Panc1 (cell line): ENCODE measurements around the gene CTR9. TPM values are rescaled to one million over a fixed set of nuclear protein-coding genes. Genes with fewer than 3 reads are reported as not detected.

ENCODE experiments used
- ATAC-seq: fragments of 200-7000 bp; cut with Tn5 transposase; 2 replicates; pipeline ENCODE4 v1.9.1; 2020; ENCODE audit warnings: mild to moderate bottlenecking, moderate library complexity
- BruUV-seq: library from RNA; stranded (reverse); fragments of 400-500 nt; replicated peaks from 2 replicates; lab custom pipeline; 2021; lab: Mats Ljungman, UMichigan
- CTCF ChIA-PET: fragments of 300-600 bp; sonication (Branson Sonifier 250); formaldehyde crosslinking; loops from one replicate; lab custom pipeline; 2022; ENCODE audit warnings: antibody characterized with exemption; lab: Charles Lee
- POLR2A ChIA-PET: fragments of 300-600 bp; sonication (Branson Sonifier 250); formaldehyde crosslinking; loops from one replicate; lab custom pipeline; 2022; ENCODE audit warnings: antibody characterized with exemption; lab: Charles Lee
- DNase-seq: peaks from one replicate; pipeline ENCODE4 v3.0.0-alpha.2; 2010; ENCODE audit warnings: low read depth, low spot score
- H3K27ac ChIP-seq: 2 replicates; pipeline ENCODE4 v1.5.1; 2011; ENCODE audit warnings: mild to moderate bottlenecking, low read length, inconsistent platforms
- H3K27me3 ChIP-seq: fragments of 200-500 bp; sonication (Bioruptor generic); 2 replicates; pipeline ENCODE4 v1.6.0; 2014; ENCODE audit warnings: low read length, inconsistent platforms; ENCODE audit not compliant: control insufficient read depth, insufficient read depth
- H3K36me3 ChIP-seq: fragments of 200-500 bp; sonication (Bioruptor generic); 2 replicates; pipeline ENCODE4 v1.5.1; 2014; ENCODE audit warnings: inconsistent platforms, mild to moderate bottlenecking, low read length, moderate library complexity; ENCODE audit not compliant: control insufficient read depth, insufficient read depth
- H3K4me1 ChIP-seq: 2 replicates; pipeline ENCODE4 v1.5.1; 2011; ENCODE audit warnings: inconsistent platforms, mild to moderate bottlenecking, low read length, moderate library complexity; ENCODE audit not compliant: control insufficient read depth, insufficient read depth
- H3K4me3 ChIP-seq, 2 experiments: 2 replicates each; pipeline ENCODE4 v1.5.1; 2011 to 2012; ENCODE audit warnings: low read depth in 2 of 2, low read length in 2 of 2, mild to moderate bottlenecking in 2 of 2, inconsistent platforms in 1 of 2, moderate library complexity in 1 of 2
- H3K9me3 ChIP-seq: fragments of 200-500 bp; sonication (Bioruptor generic); 2 replicates; pipeline ENCODE4 v1.5.1; 2014; ENCODE audit warnings: low read depth, mild to moderate bottlenecking, inconsistent platforms, low read length, moderate library complexity; ENCODE audit not compliant: control insufficient read depth, insufficient read depth
- POLR2AphosphoS5 ChIP-seq: IDR thresholded peaks from 2 replicates; pipeline ENCODE4 v1.6.1; 2012; ENCODE audit warnings: mild to moderate bottlenecking, low read depth, low read length, moderate library complexity
- SIN3A ChIP-seq: IDR thresholded peaks from 2 replicates; pipeline ENCODE4 v1.6.1; 2012; ENCODE audit warnings: low read depth, mild to moderate bottlenecking, low read length, moderate library complexity, borderline replicate concordance; ENCODE audit not compliant: insufficient read depth
- TCF7L2 ChIP-seq: IDR thresholded peaks from 2 replicates; pipeline ENCODE4 v1.6.1; 2011; ENCODE audit warnings: mild to moderate bottlenecking, low read depth, low read length, inconsistent platforms
- in situ Hi-C: cut with HindIII; loops from 2 replicates; pipeline ENCODE4 v1.10.0; 2016; ENCODE audit warnings: low sequenced_read_pairs, low pct_unique_long_range_greater_than_20kb
- intact Hi-C: fragments of 100-400 bp; cut with micrococcal nuclease; formaldehyde crosslinking; loops from one replicate; pipeline ENCODE4 v1.10.0; 2022; ENCODE audit not compliant: unreplicated experiment
- total RNA-seq: library from RNA; stranded (reverse); gene quantifications from one replicate; pipeline ENCODE4 v1.2.1, GENCODE V29; 2021; ENCODE audit not compliant: unreplicated experiment
- TF ChIP-seq, protein P1 (sequence below): fragments of 450-650 bp; IDR thresholded peaks from 2 replicates; pipeline ENCODE4 v1.5.1; 2017; ENCODE audit warnings: mild to moderate bottlenecking
- TF ChIP-seq, protein P2 (sequence below), 2 experiments: IDR thresholded peaks; 2 replicates each; pipeline ENCODE4 v1.6.1; 2011 to 2012; ENCODE audit warnings: low read depth in 2 of 2, control low read depth in 1 of 2, low read length in 1 of 2, mild to moderate bottlenecking in 1 of 2, moderate library complexity in 1 of 2; ENCODE audit not compliant: insufficient read depth in 1 of 2

CTR9 gene
- total RNA-seq, 1 experiment from 2014 or later: 60.1 TPM

DNA sequence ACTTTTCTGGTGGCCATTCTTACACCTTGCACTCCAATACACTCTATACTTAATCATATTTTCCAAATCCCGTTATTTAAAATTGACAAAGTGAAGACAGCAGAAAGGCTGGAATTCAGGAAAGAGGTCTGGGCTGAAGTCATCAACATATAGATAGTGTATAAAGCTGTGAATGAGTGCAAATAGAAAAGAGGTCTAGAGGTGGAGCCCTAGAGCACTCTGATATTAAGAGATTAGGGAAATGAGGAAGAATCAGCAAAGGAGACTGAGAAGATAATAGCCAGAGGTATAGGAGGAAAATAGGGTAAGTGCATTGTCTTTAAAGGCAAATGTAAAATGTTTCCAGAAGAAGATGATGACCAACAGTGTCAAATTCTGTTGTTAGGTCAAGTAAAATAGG lies 7.9 kb downstream of the CTR9 start:
- DNase-seq (no peak), ATAC-seq (peak; percentile 84)
- Histone ChIP-seq H3K27me3 (no peaks in the 10 kb centered on the region), H3K36me3 (peaks cover 65% of the 10 kb centered on the region), H3K4me3 (no peak overlapping the region), H3K27ac (no peak overlapping the region), H3K9me3 (no peaks in the 10 kb centered on the region), H3K4me1 (no peaks in the 10 kb centered on the region)
- no TSS peak for BruUV-seq
- in situ Hi-C loops: no loop called here
- TF ChIP-seq TCF7L2 (no peak), SIN3A (no peak), POLR2AphosphoS5 (no peak)
- TF ChIP-seq, protein P1, sequence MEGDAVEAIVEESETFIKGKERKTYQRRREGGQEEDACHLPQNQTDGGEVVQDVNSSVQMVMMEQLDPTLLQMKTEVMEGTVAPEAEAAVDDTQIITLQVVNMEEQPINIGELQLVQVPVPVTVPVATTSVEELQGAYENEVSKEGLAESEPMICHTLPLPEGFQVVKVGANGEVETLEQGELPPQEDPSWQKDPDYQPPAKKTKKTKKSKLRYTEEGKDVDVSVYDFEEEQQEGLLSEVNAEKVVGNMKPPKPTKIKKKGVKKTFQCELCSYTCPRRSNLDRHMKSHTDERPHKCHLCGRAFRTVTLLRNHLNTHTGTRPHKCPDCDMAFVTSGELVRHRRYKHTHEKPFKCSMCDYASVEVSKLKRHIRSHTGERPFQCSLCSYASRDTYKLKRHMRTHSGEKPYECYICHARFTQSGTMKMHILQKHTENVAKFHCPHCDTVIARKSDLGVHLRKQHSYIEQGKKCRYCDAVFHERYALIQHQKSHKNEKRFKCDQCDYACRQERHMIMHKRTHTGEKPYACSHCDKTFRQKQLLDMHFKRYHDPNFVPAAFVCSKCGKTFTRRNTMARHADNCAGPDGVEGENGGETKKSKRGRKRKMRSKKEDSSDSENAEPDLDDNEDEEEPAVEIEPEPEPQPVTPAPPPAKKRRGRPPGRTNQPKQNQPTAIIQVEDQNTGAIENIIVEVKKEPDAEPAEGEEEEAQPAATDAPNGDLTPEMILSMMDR: peak; percentile 50; the same call in 1 of the 2 replicates
- TF ChIP-seq, protein P2, sequence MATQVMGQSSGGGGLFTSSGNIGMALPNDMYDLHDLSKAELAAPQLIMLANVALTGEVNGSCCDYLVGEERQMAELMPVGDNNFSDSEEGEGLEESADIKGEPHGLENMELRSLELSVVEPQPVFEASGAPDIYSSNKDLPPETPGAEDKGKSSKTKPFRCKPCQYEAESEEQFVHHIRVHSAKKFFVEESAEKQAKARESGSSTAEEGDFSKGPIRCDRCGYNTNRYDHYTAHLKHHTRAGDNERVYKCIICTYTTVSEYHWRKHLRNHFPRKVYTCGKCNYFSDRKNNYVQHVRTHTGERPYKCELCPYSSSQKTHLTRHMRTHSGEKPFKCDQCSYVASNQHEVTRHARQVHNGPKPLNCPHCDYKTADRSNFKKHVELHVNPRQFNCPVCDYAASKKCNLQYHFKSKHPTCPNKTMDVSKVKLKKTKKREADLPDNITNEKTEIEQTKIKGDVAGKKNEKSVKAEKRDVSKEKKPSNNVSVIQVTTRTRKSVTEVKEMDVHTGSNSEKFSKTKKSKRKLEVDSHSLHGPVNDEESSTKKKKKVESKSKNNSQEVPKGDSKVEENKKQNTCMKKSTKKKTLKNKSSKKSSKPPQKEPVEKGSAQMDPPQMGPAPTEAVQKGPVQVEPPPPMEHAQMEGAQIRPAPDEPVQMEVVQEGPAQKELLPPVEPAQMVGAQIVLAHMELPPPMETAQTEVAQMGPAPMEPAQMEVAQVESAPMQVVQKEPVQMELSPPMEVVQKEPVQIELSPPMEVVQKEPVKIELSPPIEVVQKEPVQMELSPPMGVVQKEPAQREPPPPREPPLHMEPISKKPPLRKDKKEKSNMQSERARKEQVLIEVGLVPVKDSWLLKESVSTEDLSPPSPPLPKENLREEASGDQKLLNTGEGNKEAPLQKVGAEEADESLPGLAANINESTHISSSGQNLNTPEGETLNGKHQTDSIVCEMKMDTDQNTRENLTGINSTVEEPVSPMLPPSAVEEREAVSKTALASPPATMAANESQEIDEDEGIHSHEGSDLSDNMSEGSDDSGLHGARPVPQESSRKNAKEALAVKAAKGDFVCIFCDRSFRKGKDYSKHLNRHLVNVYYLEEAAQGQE (IDR thresholded peaks at IDR 0.05; ENCODE audit: insufficient read depth in 1 of 2, low read depth in 2 of 2, low read length in 1 of 2): no peak
- POLR2A ChIA-PET: no interaction called here
- intact Hi-C loops: no loop called here
- CTCF ChIA-PET: interaction anchor here (1.3 kb wide), 1 partner anchor 12 kb away, joined by 4 read pairs; no protein-coding TSS in a partner anchor

DNA sequence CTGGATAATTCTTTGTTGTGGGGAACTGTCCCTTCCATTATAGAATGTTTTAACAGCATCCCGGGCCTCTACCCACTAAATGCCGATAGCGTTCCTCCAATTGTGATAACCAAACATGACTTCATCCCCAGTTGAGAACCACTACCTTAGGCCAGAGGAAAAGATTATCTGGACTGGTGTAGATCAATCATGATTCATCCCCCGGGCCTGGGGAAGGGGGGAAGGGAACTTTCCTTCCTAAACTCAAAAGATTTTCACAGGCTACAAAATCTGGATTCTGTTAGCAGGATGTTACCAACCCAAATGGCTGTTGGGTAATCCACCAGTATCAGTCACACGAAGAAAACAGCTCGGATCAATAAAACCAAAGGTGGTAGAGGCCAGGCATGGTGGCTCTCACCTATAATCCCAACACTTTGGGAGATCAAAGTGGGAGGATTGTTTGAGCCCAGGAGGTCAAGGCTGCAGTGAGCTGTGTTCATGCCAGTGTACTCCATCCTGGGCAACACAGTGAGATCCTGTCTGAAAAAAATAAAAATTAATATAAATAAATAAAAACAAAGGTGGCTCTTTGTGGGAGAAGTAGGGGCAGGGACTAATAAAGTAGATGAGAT lies 10.1 kb downstream of the CTR9 start:
- BruUV-seq: no TSS peak
- CTCF ChIA-PET: interaction anchor here (0.5 to 1.0 kb wide), 2 partner anchors 9 to 448 kb away, joined by 3 to 4 read pairs; no protein-coding TSS in a partner anchor
- ATAC-seq (no peak), DNase-seq (no peak)
- POLR2A ChIA-PET: interaction anchor here (0.6 to 1.3 kb wide), 2 partner anchors 10 to 98 kb away, joined by 3 read pairs; no protein-coding TSS in a partner anchor
- intact Hi-C loops: no loop called here
- Histone ChIP-seq H3K36me3 (peaks cover 66% of the 10 kb centered on the region), H3K4me3 (no peak overlapping the region), H3K27me3 (no peaks in the 10 kb centered on the region), H3K27ac (no peak overlapping the region), H3K9me3 (no peaks in the 10 kb centered on the region), H3K4me1 (no peaks in the 10 kb centered on the region)
- TF ChIP-seq SIN3A (no peak), POLR2AphosphoS5 (no peak), TCF7L2 (no peak)
- TF ChIP-seq, protein P1: no peak
- TF ChIP-seq, protein P2 (IDR thresholded peaks at IDR 0.05; ENCODE audit: insufficient read depth in 1 of 2, low read depth in 2 of 2, low read length in 1 of 2): no peak
- in situ Hi-C loops: no loop called here
